Pulmonary artery endothelial cell (primary cell): Measurements from ENCODE around the gene NFATC2IP. TPM values are rescaled to one million over a fixed set of nuclear protein-coding genes. Genes with fewer than 3 reads are reported as not detected.
"Not testable (repeated sequence)": the region's sequence is repeated elsewhere in the genome, so short reads cannot be mapped to it uniquely, and the experiment has no call there.

Experiments
- DNase-seq: peaks from one replicate; pipeline ENCODE4 v3.0.0-alpha.2; 2011; ENCODE audit warnings: low read depth, low spot score
- total RNA-seq: library from RNA; depleted of rRNA; stranded (reverse); fragments of >200 nt; gene quantifications from 2 replicates; pipeline ENCODE4 v1.2.3, GENCODE V29; 2014

NFATC2IP gene
- total RNA-seq, 1 donor from 2014 or later: 20.5 TPM

- DNase-seq: no peak
Measured at GRCh38 chr16:28991687-28992086, 41.0 kb downstream of the NFATC2IP start.

GRCh38 chr16:28992496-28992895 lies 41.8 kb downstream of the NFATC2IP start:
- no peak for DNase-seq

GRCh38 chr16:28998837-28999236 lies 48.1 kb downstream of the NFATC2IP start:
- DNase-seq: no peak

- DNase-seq: no peak
Measured at GRCh38 chr16:28999577-28999976, 48.8 kb downstream of the NFATC2IP start.

- DNase-seq: no peak
Measured at GRCh38 chr16:29000019-29000418, 49.3 kb downstream of the NFATC2IP start.

- not testable (repeated sequence) for DNase-seq
Measured at GRCh38 chr16:29004496-29005139, 53.9 kb downstream of the NFATC2IP start.

- no peak for DNase-seq
Measured at GRCh38 chr16:29007730-29008593, 57.2 kb downstream of the NFATC2IP start.

- DNase-seq: no peak
Measured at GRCh38 chr16:29009050-29009837, 58.5 kb downstream of the NFATC2IP start.

GRCh38 chr16:29009838-29010166 lies 59.1 kb downstream of the NFATC2IP start:
- no peak for DNase-seq

GRCh38 chr16:29011112-29011511 lies 60.4 kb downstream of the NFATC2IP start:
- DNase-seq: no peak

GRCh38 chr16:29011851-29012250 lies 61.1 kb downstream of the NFATC2IP start:
- no peak for DNase-seq

GRCh38 chr16:29012913-29013553 lies 62.3 kb downstream of the NFATC2IP start:
- no peak for DNase-seq

GRCh38 chr16:29014561-29015069 lies 63.9 kb downstream of the NFATC2IP start:
- DNase-seq: no peak

Other genes starting within 250 kb of the NFATC2IP start
- gene EIF3C, start 239.5 kb upstream of the NFATC2IP start, total RNA-seq: 178 and 451 TPM in 2 replicates
- gene NPIPB9, start 199.2 kb upstream of the NFATC2IP start, total RNA-seq: 0.99 TPM in 1 of 2 replicates, not detected in the other
- gene ATXN2L, start 127.9 kb upstream of the NFATC2IP start, total RNA-seq: 27.4 and 32.2 TPM in 2 replicates
- 180 and 199 TPM in 2 replicates for gene TUFM, start 104.6 kb upstream of the NFATC2IP start, total RNA-seq
- 10.6 and 12.1 TPM in 2 replicates for gene SH2B1, start 87.1 kb upstream of the NFATC2IP start, total RNA-seq
- 0.20 and 0.28 TPM in 2 replicates for gene ATP2A1, start 72.4 kb upstream of the NFATC2IP start, total RNA-seq
- 40.8 and 44.8 TPM in 2 replicates for gene RABEP2, start 25.7 kb upstream of the NFATC2IP start, total RNA-seq
- gene CD19, start 19.0 kb upstream of the NFATC2IP start, total RNA-seq: 0.25 TPM in 1 of 2 replicates, not detected in the other
- gene SPNS1, start 23.8 kb downstream of the NFATC2IP start, total RNA-seq: 28.8 and 32.7 TPM in 2 replicates
- gene LAT, start 34.1 kb downstream of the NFATC2IP start, total RNA-seq: 0.13 and 0.18 TPM in 2 replicates